Fibroblast of lung (primary cell): ENCODE data around the gene FRMD4A.

Experiments
- CTCF ChIP-seq, 2 donors: IDR thresholded peaks in 1 of 2; conservative IDR thresholded peaks in 1 of 2; 1 replicate in 1 of 2; 2 replicates in 1 of 2; pipeline ENCODE4 v1.5.1; 2011 to 2012; ENCODE audit warnings: low read length in 2 of 2, control low read depth in 1 of 2, inconsistent platforms in 1 of 2, low read depth in 1 of 2, mild to moderate bottlenecking in 1 of 2
- EZH2 ChIP-seq: IDR thresholded peaks from 2 replicates; pipeline ENCODE4 v1.5.1; 2012; ENCODE audit warnings: low read length, control low read depth, mild to moderate bottlenecking; ENCODE audit errors: missing control alignments

GRCh38 chr10:13633689-13634088 is 697.0 kb downstream of the FRMD4A start:
- no peak for TF ChIP-seq CTCF (conservative IDR thresholded peaks at IDR 0.05 in 1 of 2, IDR thresholded peaks at IDR 0.05 in 1 of 2; ENCODE audit: low read depth in 1 of 2, low read length in 2 of 2)
- TF ChIP-seq EZH2, result no peak
